HUES48 (cell line): ENCODE data around the gene SPACA7.

ENCODE experiments used
- H3K27ac ChIP-seq: one replicate; pipeline ENCODE4 v1.7.0; 2013; ENCODE audit warnings: low read depth, low read length, inconsistent platforms
- H3K27me3 ChIP-seq: 2 replicates; pipeline ENCODE4 v1.6.1; 2013; ENCODE audit warnings: mild to moderate bottlenecking, low read length; ENCODE audit not compliant: control insufficient read depth, insufficient read depth
- H3K36me3 ChIP-seq: 2 replicates; pipeline ENCODE4 v1.6.1; 2013; ENCODE audit warnings: low read length; ENCODE audit not compliant: control insufficient read depth, insufficient read depth
- H3K4me1 ChIP-seq: 2 replicates; pipeline ENCODE4 v1.6.1; 2013; ENCODE audit warnings: mild to moderate bottlenecking, low read length; ENCODE audit not compliant: control insufficient read depth, insufficient read depth
- H3K4me3 ChIP-seq: 2 replicates; pipeline ENCODE4 v1.5.1; 2013; ENCODE audit warnings: mild to moderate bottlenecking, low read depth, low read length
- H3K9ac ChIP-seq: 2 replicates; pipeline ENCODE4 v1.6.1; 2013; ENCODE audit warnings: mild to moderate bottlenecking, low read depth, low read length, moderate library complexity
- H3K9me3 ChIP-seq: 2 replicates; pipeline ENCODE4 v1.6.1; 2013; ENCODE audit warnings: low read length; ENCODE audit not compliant: control insufficient read depth, insufficient read depth

The SPACA7 gene

GRCh38 chr13:112351825-112352224 is 24.3 kb upstream of the SPACA7 start:
- no peaks in the 10 kb centered on the region; the same call in 1 of the 2 replicates for H3K27me3 ChIP-seq
- H3K9ac ChIP-seq, result no peak overlapping the region
- H3K4me1 ChIP-seq, result peaks cover 47% of the 10 kb centered on the region
- peak overlapping the region; percentile 64 for H3K27ac ChIP-seq
- H3K9me3 ChIP-seq, result no peaks in the 10 kb centered on the region
- H3K36me3 ChIP-seq, result no peaks in the 10 kb centered on the region
- H3K4me3 ChIP-seq, result no peak overlapping the region

DNA sequence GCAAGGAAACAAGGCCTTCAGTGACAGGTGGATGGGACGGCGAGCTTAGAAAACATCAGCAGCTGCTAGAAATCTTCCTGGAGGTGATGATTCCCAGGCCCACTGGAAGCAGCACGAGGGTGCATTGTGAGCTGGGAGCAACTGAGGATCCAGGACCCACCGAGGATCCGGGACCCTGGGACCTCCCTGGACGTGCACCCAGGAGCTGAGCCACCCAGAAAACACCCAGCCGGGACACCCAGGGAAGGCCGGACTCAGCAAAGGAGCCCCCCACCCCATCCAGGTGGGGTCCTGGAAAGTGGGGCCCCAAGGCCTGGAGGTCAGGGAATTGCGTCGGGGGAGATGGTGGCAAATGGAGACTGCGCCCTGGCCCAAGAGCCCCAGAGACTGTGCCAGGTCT is 22.3 kb upstream of the SPACA7 start:
- H3K9me3 ChIP-seq, result no peaks in the 10 kb centered on the region
- no peaks in the 10 kb centered on the region for H3K36me3 ChIP-seq
- no peak overlapping the region for H3K9ac ChIP-seq
- H3K4me3 ChIP-seq, result no peak overlapping the region
- no peaks in the 10 kb centered on the region; the same call in 1 of the 2 replicates for H3K27me3 ChIP-seq
- H3K4me1 ChIP-seq, result peaks cover 27% of the 10 kb centered on the region
- no peak overlapping the region for H3K27ac ChIP-seq

- no peak overlapping the region for H3K27ac ChIP-seq
- no peaks in the 10 kb centered on the region for H3K9me3 ChIP-seq
- H3K9ac ChIP-seq, result no peak overlapping the region
- no peaks in the 10 kb centered on the region for H3K36me3 ChIP-seq
- H3K27me3 ChIP-seq, result no peaks in the 10 kb centered on the region; the same call in 1 of the 2 replicates
- no peak overlapping the region for H3K4me3 ChIP-seq
- peaks cover 27% of the 10 kb centered on the region for H3K4me1 ChIP-seq
These were observed 21.6 kb upstream of the SPACA7 start for GRCh38 chr13:112354330-112355273.

DNA sequence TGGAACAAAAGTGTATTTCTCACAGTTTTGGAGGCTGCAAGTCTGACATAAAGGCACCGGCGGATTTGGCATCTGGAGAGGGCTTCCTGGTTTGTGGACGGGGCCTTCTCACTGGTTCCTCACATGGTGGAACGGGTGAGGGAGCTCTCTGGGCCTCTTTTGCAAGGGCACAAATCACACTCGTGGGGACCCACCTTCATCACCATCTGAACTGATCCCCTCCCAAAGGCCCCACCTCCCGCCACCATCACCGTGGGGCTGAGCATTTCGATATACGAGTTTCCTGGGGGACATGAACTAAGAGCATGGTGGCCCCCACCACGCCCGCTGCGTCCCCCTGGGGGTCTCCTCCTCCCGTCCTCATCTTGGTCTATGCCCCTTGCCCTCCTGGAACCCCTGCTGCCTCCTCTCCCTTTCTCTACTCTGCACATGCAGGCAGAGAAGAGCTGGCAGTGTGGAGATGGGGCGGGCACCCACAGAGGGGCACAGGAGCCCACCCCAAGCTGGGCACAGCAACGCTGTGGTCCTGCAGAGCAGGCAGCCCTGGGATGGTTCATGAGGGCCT is 20.8 kb upstream of the SPACA7 start:
- Histone ChIP-seq H3K9ac (no peak overlapping the region), H3K36me3 (no peaks in the 10 kb centered on the region), H3K4me3 (no peak overlapping the region), H3K27ac (no peak overlapping the region), H3K27me3 (no peaks in the 10 kb centered on the region), H3K4me1 (peaks cover 27% of the 10 kb centered on the region), H3K9me3 (peaks cover 2% of the 10 kb centered on the region; the same call in 1 of the 2 replicates)

DNA sequence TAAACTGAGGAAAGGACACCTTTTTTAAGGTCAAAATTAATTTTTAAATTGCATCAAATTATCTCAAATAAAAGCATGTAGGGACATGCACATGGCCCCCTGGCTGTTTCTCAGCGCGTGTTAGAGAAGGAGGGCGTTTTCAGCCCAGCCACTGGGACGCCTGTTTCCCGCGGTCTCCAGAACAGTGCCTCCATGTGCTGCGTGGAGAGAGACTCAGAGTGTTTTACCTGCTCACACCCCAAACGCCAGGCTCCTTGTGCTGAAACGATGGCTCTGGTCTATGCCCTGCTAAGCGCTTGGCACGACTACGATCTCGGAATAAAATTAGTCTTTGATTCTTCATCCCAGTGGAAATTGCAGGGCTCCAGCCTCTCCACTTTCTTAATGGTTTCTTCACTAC is 20.0 kb upstream of the SPACA7 start:
- Histone ChIP-seq H3K27me3 (no peaks in the 10 kb centered on the region), H3K9ac (no peak overlapping the region), H3K4me3 (no peak overlapping the region), H3K4me1 (peaks cover 21% of the 10 kb centered on the region), H3K27ac (no peak overlapping the region), H3K9me3 (peaks cover 3% of the 10 kb centered on the region; the same call in 1 of the 2 replicates), H3K36me3 (no peaks in the 10 kb centered on the region)

- no peak overlapping the region for H3K9ac ChIP-seq
- peaks cover 5% of the 10 kb centered on the region; the same call in 1 of the 2 replicates for H3K4me1 ChIP-seq
- peaks cover 5% of the 10 kb centered on the region; the same call in 1 of the 2 replicates for H3K9me3 ChIP-seq
- H3K27ac ChIP-seq, result no peak overlapping the region
- no peaks in the 10 kb centered on the region for H3K27me3 ChIP-seq
- H3K36me3 ChIP-seq, result no peaks in the 10 kb centered on the region
- no peak overlapping the region for H3K4me3 ChIP-seq
These were observed 18.0 kb upstream of the SPACA7 start for GRCh38 chr13:112358156-112358555.

DNA sequence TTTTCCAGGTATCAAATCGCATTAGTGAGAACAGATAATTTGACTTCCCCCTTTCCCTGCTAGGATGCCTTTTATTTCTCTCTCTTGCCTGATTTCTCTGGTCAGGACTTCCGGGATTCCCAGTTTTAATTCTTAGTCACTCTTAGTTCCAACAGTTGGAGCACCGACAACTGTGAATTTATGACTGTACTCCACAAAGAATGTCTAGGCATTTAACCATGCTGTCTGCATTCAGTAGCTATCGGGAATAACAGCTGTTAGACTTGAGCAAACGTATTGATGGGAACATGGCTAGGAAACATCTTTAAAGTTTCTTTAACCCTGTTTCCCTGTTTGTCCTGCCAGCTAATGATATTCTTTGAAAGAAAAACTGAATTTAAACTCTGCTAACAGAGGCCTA is 14.1 kb upstream of the SPACA7 start:
- Histone ChIP-seq H3K9ac (no peak overlapping the region), H3K4me1 (peaks cover 8% of the 10 kb centered on the region; the same call in 1 of the 2 replicates), H3K27me3 (no peaks in the 10 kb centered on the region), H3K4me3 (no peak overlapping the region), H3K9me3 (peaks cover 5% of the 10 kb centered on the region; the same call in 1 of the 2 replicates), H3K27ac (no peak overlapping the region), H3K36me3 (no peaks in the 10 kb centered on the region)

DNA sequence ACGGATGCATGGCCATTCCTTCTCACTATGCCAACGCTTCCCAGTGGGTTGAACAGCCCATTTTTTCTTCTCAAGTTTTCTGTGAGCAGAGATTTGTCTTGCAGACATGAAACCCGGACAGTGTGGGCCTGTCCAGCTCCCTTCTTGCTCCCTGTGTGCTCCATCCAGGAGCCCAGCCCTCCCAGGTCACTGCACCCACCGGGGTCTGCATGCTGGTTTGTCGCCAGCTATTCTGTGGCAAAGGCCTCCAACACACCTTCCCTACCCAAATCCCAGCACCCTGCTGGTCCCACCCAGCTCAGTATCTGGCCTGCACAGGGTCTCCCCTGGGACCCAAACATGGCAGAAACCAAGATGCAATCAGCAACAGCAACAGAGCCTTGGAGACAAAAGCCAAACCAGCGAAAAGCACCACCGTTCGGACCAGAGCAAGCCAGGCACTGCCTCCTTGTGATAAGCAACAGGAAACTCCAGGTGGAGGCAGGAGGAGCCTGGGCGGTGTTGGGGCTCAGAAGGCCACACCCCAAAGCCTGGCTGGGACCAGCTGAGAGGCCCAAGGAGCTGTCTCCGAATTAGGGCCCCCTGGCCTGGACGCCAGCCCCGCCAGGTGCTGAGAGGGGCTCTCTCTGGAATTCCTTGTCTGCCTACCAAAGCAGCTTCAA is 12.2 kb upstream of the SPACA7 start:
- H3K36me3 ChIP-seq, result no peaks in the 10 kb centered on the region
- peaks cover 5% of the 10 kb centered on the region; the same call in 1 of the 2 replicates for H3K9me3 ChIP-seq
- H3K4me1 ChIP-seq, result peaks cover 8% of the 10 kb centered on the region; the same call in 1 of the 2 replicates
- no peaks in the 10 kb centered on the region for H3K27me3 ChIP-seq
- H3K9ac ChIP-seq, result no peak overlapping the region
- H3K4me3 ChIP-seq, result no peak overlapping the region
- H3K27ac ChIP-seq, result no peak overlapping the region

DNA sequence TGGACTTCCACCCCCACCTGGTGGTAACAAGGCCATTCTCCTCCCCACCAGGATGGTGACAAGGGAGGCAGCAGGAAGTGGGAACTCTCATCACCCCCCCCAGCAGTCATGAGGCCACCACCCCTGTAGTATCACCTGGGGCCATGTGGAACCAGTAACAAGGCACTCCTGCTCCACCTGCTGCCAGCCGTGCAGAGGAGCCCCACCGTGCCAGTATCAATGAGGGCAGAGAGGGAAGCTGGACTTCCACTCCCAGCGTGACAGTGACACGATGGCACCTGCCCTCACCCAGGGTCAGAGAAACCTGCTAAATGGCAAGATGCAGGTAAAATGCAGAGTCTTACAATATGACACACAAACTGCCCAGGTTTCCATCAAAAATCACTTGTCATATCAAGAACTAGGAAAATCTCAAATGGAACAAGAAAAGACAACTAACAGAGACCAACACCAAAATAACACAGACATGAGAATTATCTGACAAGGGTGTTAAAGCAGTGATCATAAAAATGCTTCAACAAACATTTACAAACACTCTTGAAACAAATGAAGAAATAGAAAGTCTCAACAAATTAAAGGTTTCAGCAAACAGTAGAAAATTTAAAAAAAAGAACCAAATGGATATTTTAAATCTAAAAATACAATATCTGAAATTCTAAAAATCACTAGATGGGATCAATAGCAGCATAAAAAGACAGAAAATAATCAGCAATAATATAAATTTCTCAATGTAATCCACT is 9.1 kb upstream of the SPACA7 start:
- Histone ChIP-seq H3K9ac (no peak overlapping the region), H3K27ac (no peak overlapping the region), H3K4me1 (peaks cover 8% of the 10 kb centered on the region; the same call in 1 of the 2 replicates), H3K36me3 (no peaks in the 10 kb centered on the region), H3K9me3 (no peaks in the 10 kb centered on the region; the same call in 1 of the 2 replicates), H3K27me3 (no peaks in the 10 kb centered on the region), H3K4me3 (no peak overlapping the region)

DNA sequence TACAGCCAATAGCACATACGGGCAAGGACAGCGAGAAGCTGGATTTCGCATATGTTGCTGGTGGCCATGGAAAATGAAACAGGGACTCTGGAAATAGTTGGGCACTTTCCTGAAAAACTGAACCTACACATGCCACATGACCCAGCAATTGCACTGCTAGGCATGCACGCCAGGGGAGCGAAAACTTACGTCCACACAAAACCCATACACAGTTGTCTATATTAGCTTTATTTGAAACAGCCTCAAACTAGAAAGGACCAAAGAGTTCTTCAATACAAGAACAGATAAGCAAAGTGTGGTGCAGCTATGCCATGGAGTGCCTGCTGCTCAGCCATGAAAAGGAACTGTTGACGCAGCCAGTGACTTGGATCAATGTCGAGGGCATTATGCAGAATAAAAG is 7.3 kb upstream of the SPACA7 start:
- Histone ChIP-seq H3K27ac (no peak overlapping the region), H3K27me3 (no peaks in the 10 kb centered on the region), H3K9me3 (no peaks in the 10 kb centered on the region; the same call in 1 of the 2 replicates), H3K4me3 (no peak overlapping the region), H3K9ac (no peak overlapping the region), H3K4me1 (0 out of 2 replicates have a peak, but pooled peaks cover 2% of the 10 kb centered on the region), H3K36me3 (no peaks in the 10 kb centered on the region)
